C4-2B (cell line): Measurements from ENCODE around the gene RHOA.

ENCODE experiments used
- ZFX ChIP-seq: fragments of 450-650 bp; IDR thresholded peaks from 2 replicates; pipeline ENCODE4 v1.6.1; 2017
- TF ChIP-seq, protein P1 (sequence below): fragments of 450-650 bp; conservative IDR thresholded peaks from 2 replicates; pipeline ENCODE4 v1.5.1; 2017; ENCODE audit warnings: mild to moderate bottlenecking

DNA sequence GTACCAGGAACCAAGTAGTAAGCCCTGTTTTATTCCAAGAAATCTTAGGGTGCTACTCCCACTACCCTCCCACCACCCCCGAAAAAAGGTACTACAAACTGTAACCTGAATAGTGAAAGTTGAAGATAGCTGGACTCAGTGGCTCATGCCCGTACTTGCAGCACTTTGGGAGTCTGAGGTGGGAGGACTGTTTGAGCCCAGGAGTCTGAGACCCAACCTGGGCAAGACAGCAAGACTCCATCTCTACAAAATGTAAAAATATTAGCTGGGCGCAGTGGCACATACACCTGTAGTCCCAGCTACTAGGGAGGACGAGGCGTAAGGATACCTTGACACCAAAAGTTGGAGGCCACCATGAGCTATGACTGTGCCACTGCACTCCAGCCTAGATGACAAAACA, 7.9 kb downstream of the RHOA start:
- TF ChIP-seq, protein P1, sequence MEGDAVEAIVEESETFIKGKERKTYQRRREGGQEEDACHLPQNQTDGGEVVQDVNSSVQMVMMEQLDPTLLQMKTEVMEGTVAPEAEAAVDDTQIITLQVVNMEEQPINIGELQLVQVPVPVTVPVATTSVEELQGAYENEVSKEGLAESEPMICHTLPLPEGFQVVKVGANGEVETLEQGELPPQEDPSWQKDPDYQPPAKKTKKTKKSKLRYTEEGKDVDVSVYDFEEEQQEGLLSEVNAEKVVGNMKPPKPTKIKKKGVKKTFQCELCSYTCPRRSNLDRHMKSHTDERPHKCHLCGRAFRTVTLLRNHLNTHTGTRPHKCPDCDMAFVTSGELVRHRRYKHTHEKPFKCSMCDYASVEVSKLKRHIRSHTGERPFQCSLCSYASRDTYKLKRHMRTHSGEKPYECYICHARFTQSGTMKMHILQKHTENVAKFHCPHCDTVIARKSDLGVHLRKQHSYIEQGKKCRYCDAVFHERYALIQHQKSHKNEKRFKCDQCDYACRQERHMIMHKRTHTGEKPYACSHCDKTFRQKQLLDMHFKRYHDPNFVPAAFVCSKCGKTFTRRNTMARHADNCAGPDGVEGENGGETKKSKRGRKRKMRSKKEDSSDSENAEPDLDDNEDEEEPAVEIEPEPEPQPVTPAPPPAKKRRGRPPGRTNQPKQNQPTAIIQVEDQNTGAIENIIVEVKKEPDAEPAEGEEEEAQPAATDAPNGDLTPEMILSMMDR: no peak
- no peak for TF ChIP-seq ZFX
